ENCODE measurements around the gene EXOSC5. TPM values are rescaled to one million over a fixed set of nuclear protein-coding genes. Genes with fewer than 3 reads are reported as not detected.

The EXOSC5 gene
- total and polyA plus RNA-seq, 10 of the 15 experiments (the other 5 are each of a cell fraction or from before 2014, with no cell fraction given), result 15.8 to 123 (median 52.7) TPM

DNA sequence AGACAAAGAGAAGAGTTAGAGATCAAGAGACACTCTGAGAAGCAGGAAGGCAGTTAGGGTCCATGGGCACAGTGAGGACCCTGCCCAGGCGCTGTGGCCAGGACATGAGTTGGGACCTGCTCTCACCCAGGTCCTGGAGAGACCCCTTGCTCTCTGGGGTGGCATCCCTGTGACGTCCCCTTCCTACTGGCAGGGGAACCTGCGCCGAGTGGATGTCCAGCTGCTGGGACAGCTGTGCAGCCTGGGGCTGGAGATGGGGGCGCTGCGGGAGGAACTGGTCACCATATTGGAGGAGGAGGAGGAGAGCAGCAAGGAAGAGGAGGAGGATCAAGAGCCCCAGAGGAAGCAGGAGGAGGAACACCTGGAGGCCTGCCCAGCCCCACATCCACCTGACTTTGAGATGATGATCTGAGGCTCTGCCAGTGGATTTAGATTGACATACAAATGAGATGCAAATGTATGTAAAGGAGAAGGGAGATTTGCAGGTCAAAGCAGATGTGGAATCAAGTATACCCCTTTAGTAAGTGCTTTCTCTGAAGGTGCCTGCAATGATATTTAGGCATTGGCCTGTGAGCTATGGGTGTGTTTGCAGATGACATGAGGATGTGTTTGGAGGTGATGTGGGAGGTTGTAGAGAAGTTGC, 46.8 kb upstream of the EXOSC5 start:
- H3K4me2 ChIP-seq (ENCODE audit: control insufficient read depth, insufficient read depth), result no peak overlapping the region
- ChIA-PET RAD21 (ENCODE audit: unreplicated experiment) (no interaction called here), POLR2A (no interaction called here), SMC1A (ENCODE audit: uncharacterized antibody, unreplicated experiment) (no interaction called here), CTCF (interaction anchor here (0.7 kb wide), 1 partner anchor 317 kb away, joined by 3 read pairs; no protein-coding TSS in a partner anchor)
- TF ChIP-seq, protein P1, sequence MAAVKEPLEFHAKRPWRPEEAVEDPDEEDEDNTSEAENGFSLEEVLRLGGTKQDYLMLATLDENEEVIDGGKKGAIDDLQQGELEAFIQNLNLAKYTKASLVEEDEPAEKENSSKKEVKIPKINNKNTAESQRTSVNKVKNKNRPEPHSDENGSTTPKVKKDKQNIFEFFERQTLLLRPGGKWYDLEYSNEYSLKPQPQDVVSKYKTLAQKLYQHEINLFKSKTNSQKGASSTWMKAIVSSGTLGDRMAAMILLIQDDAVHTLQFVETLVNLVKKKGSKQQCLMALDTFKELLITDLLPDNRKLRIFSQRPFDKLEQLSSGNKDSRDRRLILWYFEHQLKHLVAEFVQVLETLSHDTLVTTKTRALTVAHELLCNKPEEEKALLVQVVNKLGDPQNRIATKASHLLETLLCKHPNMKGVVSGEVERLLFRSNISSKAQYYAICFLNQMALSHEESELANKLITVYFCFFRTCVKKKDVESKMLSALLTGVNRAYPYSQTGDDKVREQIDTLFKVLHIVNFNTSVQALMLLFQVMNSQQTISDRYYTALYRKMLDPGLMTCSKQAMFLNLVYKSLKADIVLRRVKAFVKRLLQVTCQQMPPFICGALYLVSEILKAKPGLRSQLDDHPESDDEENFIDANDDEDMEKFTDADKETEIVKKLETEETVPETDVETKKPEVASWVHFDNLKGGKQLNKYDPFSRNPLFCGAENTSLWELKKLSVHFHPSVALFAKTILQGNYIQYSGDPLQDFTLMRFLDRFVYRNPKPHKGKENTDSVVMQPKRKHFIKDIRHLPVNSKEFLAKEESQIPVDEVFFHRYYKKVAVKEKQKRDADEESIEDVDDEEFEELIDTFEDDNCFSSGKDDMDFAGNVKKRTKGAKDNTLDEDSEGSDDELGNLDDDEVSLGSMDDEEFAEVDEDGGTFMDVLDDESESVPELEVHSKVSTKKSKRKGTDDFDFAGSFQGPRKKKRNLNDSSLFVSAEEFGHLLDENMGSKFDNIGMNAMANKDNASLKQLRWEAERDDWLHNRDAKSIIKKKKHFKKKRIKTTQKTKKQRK (IDR thresholded peaks at IDR 0.05; ENCODE audit: low read depth, low read length), result no peak
- TF ChIP-seq, protein P2, sequence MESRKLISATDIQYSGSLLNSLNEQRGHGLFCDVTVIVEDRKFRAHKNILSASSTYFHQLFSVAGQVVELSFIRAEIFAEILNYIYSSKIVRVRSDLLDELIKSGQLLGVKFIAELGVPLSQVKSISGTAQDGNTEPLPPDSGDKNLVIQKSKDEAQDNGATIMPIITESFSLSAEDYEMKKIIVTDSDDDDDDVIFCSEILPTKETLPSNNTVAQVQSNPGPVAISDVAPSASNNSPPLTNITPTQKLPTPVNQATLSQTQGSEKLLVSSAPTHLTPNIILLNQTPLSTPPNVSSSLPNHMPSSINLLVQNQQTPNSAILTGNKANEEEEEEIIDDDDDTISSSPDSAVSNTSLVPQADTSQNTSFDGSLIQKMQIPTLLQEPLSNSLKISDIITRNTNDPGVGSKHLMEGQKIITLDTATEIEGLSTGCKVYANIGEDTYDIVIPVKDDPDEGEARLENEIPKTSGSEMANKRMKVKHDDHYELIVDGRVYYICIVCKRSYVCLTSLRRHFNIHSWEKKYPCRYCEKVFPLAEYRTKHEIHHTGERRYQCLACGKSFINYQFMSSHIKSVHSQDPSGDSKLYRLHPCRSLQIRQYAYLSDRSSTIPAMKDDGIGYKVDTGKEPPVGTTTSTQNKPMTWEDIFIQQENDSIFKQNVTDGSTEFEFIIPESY (IDR thresholded peaks at IDR 0.05), result no peak
- TF ChIP-seq KDM1A (IDR thresholded peaks at IDR 0.05; ENCODE audit: borderline replicate concordance), result no peak
- no peak for TF ChIP-seq PAX5 (IDR thresholded peaks at IDR 0.05; ENCODE audit: borderline replicate concordance, low read depth, low read length)
- TF ChIP-seq CHD1 (IDR thresholded peaks at IDR 0.05; ENCODE audit: low read depth, low read length), result no peak
- TF ChIP-seq EGR1 (IDR thresholded peaks at IDR 0.05; ENCODE audit: borderline replicate concordance in 1 of 2, low read depth in 2 of 2, low read length in 2 of 2), result no peak
- no peak for TF ChIP-seq NR2C1 (IDR thresholded peaks at IDR 0.05)
- TF ChIP-seq MEF2B (IDR thresholded peaks at IDR 0.05; ENCODE audit: partially characterized antibody, poor library complexity, severe bottlenecking), result no peak
- no peaks in the 10 kb centered on the region; the same call in 1 of the 2 replicates for H3K4me1 ChIP-seq (ENCODE audit: control insufficient read depth, insufficient read depth, low read length)
- H3K4me3 ChIP-seq, result no peak overlapping the region
- H2AFZ ChIP-seq (ENCODE audit: control insufficient read depth, low read depth, low read length), result no peak overlapping the region
- no peaks in the 10 kb centered on the region for H3K9me3 ChIP-seq (replicated peaks; ENCODE audit: control insufficient read depth, insufficient read depth, low read length)
- 65% methylated on average over 6 of the region's 6 CpGs for WGBS (ENCODE audit: insufficient coverage, insufficient replicate concordance, low lambda C conversion rate, missing lambda C conversion rate)
- peaks cover under 1% of the 10 kb centered on the region for H3K79me2 ChIP-seq (ENCODE audit: control insufficient read depth, insufficient read depth, low read length)
- H4K20me1 ChIP-seq (ENCODE audit: control insufficient read depth, insufficient read depth), result no peaks in the 10 kb centered on the region
- no peaks in the 10 kb centered on the region for H3K27me3 ChIP-seq (replicated peaks in 1 of 2; ENCODE audit: control insufficient read depth in 2 of 2, insufficient read depth in 2 of 2, low read length in 1 of 2)
- FAIRE-seq, result no peak
- DNase-seq (ENCODE audit: low read depth, low spot score), result no peak
- ATAC-seq, result no peak
- no peak overlapping the region for H3K27ac ChIP-seq (ENCODE audit: control insufficient read depth, insufficient read depth)
- no TSS peak for BruUV-seq (replicated peaks)
- intact Hi-C loops (cut with micrococcal nuclease; ENCODE audit: unreplicated experiment) (no loop called here), in situ Hi-C loops (cut with MboI) (loop anchor here (10.0 kb wide), 2 partner anchors 91 to 131 kb away; partner anchors contain the start of gene CEACAM21)
- no peak overlapping the region for H3K9ac ChIP-seq (ENCODE audit: control insufficient read depth, insufficient read depth, low read length)
- H3K36me3 ChIP-seq (ENCODE audit: control insufficient read depth in 2 of 2, insufficient read depth in 2 of 2, low read length in 1 of 2), result no peaks in the 10 kb centered on the region

Data from GM12878 (cell line).